ENCODE data around the gene RCSD1. TPM values are rescaled to one million over a fixed set of nuclear protein-coding genes. Genes with fewer than 3 reads are reported as not detected.

RCSD1 gene
- total RNA-seq, 2 experiments from 2014 or later, result 42.3 to 44.6 TPM

DNA sequence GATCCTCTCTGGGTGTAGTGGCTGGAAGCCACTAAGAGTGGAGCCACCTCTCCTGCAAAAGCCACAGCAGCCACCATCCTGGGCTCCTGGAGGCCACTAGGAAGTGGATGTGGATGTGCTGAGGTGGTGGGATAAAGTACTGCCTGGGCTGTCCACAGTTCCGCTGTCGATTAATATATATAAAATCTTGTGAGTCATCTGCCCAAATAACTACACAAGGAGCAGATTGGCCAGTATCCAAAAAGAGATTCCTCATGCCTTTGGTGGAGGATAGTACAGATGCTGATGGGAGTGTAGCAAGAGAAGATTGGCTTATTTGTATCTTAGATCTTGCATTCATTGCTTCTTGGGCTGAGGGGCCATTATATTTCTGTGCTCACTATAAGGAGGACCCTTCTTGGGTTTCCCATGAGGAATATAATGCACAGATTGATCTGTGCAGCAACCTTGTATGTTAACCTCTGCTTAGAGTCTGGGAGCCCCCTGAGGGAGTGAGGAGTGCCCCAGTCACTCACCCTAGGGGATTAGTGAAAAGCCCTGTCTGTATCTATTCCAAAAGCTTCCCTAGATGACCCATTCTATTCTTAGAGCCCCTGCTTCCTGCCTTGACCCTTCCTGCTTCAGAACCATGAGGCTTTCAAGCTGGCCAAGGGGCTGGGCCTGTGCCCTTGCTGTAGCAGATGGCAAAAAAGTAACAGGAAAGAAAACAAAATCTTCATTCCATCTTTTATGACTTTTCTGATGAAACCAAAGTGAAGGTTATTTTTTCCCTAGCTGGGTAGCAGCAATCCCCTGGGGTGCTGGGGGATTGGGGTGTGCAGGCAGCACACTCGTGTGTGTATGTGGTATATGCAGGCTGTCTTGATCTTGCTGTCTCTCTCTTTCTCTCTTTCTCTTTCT is 31.7 kb downstream of the RCSD1 start:
- H3K36me3 Mint-ChIP-seq (ENCODE audit: low read depth), result peaks cover 90% of the 10 kb centered on the region
- H3K36me3 ChIP-seq (ENCODE audit: insufficient read depth, low read length), result peaks cover 75% of the 10 kb centered on the region

DNA sequence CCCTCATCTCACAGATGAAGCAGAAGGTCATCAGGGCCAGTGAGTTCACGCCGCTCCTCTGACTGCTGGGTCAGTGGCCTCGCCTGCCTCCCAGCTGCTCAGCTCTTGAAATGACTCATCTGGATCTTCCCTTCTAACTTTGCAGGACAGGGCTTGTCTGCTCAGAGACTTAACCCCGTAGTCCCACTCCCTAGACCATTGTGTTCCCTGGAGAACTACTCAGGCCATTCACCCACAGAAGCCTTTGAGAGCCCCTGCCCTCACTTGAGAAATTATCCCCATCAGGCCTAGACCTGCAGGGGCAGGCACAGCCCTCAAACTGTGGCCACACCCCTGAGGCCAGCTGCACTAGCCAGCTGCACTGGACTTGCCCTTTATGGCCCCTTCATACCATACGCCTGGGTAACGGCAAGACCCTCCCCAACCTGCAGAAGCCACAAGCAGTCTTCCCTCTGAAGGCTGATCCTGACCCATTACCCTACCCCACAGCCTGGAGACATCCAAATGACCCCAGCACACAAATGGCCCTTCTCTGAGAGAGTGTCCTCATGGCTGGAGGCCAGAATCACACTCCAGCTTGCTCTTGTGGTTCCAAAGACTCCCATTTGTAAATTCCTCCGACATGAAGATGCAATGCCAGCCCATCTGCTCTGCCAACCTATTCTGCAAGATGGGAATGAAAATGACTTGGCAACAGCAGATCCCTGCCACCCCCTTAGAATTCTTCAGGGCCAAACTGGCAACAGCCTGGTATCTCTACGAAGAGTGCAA is 33.2 kb downstream of the RCSD1 start:
- peaks cover 94% of the 10 kb centered on the region for H3K36me3 Mint-ChIP-seq (ENCODE audit: low read depth)
- DNase-seq (no peak), ATAC-seq (ENCODE audit: poor library complexity) (no peak)
- Histone ChIP-seq H3K9me3 (ENCODE audit: control insufficient read depth in 1 of 2, insufficient read depth in 1 of 2, low read length in 2 of 2) (no peaks in the 10 kb centered on the region), H3K36me3 (ENCODE audit: insufficient read depth, low read length) (peaks cover 83% of the 10 kb centered on the region), H3K4me3 (ENCODE audit: low read length) (no peak overlapping the region), H3K27me3 (ENCODE audit: control insufficient read depth in 1 of 2, insufficient read depth in 2 of 2, low read length in 2 of 2) (no peaks in the 10 kb centered on the region), H3K27ac (ENCODE audit: low read depth in 1 of 2, low read length in 2 of 2) (no peak overlapping the region), H3K4me1 (ENCODE audit: insufficient read depth, low read length) (peaks cover 80% of the 10 kb centered on the region)
- H3K4me3 Mint-ChIP-seq, result no peak overlapping the region
- H3K27ac Mint-ChIP-seq, result peak overlapping the region; percentile 29
- intact Hi-C loops (cut with DNase I, micrococcal nuclease), result no loop called here
- H3K4me1 Mint-ChIP-seq (ENCODE audit: low read depth), result peaks cover 92% of the 10 kb centered on the region
- ChIA-PET CTCF (interaction anchor here (1.2 kb wide), 1 partner anchor 9 kb away, joined by 3 read pairs; no protein-coding TSS in a partner anchor), POLR2A (interaction anchor here (0.7 to 1.1 kb wide), 2 partner anchors 91 to 179 kb away, joined by 3 read pairs; no protein-coding TSS in a partner anchor)
- H3K27me3 Mint-ChIP-seq, result no peaks in the 10 kb centered on the region
- H3K9me3 Mint-ChIP-seq, result no peaks in the 10 kb centered on the region
- TF ChIP-seq, protein P1, sequence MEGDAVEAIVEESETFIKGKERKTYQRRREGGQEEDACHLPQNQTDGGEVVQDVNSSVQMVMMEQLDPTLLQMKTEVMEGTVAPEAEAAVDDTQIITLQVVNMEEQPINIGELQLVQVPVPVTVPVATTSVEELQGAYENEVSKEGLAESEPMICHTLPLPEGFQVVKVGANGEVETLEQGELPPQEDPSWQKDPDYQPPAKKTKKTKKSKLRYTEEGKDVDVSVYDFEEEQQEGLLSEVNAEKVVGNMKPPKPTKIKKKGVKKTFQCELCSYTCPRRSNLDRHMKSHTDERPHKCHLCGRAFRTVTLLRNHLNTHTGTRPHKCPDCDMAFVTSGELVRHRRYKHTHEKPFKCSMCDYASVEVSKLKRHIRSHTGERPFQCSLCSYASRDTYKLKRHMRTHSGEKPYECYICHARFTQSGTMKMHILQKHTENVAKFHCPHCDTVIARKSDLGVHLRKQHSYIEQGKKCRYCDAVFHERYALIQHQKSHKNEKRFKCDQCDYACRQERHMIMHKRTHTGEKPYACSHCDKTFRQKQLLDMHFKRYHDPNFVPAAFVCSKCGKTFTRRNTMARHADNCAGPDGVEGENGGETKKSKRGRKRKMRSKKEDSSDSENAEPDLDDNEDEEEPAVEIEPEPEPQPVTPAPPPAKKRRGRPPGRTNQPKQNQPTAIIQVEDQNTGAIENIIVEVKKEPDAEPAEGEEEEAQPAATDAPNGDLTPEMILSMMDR (IDR thresholded peaks at IDR 0.05), result no peak

More for the DNA sequence above, 31.7 kb downstream of the RCSD1 start:
- Histone ChIP-seq H3K4me3 (ENCODE audit: low read length) (no peak overlapping the region), H3K9me3 (ENCODE audit: control insufficient read depth in 1 of 2, insufficient read depth in 1 of 2, low read length in 2 of 2) (no peaks in the 10 kb centered on the region), H3K27ac (ENCODE audit: low read depth in 1 of 2, low read length in 2 of 2) (peak overlapping the region in 1 of 2 donors; percentile 15), H3K4me1 (ENCODE audit: insufficient read depth, low read length) (peaks cover 80% of the 10 kb centered on the region), H3K27me3 (ENCODE audit: control insufficient read depth in 1 of 2, insufficient read depth in 2 of 2, low read length in 2 of 2) (no peaks in the 10 kb centered on the region)
- H3K27ac Mint-ChIP-seq, result peak overlapping the region; percentile 29
- ChIA-PET POLR2A (interaction anchor here (0.6 to 1.1 kb wide), 2 partner anchors 17 to 178 kb away, joined by 3 read pairs; no protein-coding TSS in a partner anchor), CTCF (interaction anchor here (0.9 to 1.2 kb wide), 2 partner anchors 8 to 19 kb away, joined by 3 read pairs; no protein-coding TSS in a partner anchor)
- no peak overlapping the region for H3K4me3 Mint-ChIP-seq
- no peaks in the 10 kb centered on the region for H3K9me3 Mint-ChIP-seq
- no peaks in the 10 kb centered on the region for H3K27me3 Mint-ChIP-seq
- no peak for DNase-seq
- no peak for ATAC-seq (ENCODE audit: poor library complexity)
- intact Hi-C loops (cut with DNase I, micrococcal nuclease), result no loop called here
- H3K4me1 Mint-ChIP-seq (ENCODE audit: low read depth), result peaks cover 92% of the 10 kb centered on the region
- TF ChIP-seq, protein P1 (IDR thresholded peaks at IDR 0.05), result no peak

DNA sequence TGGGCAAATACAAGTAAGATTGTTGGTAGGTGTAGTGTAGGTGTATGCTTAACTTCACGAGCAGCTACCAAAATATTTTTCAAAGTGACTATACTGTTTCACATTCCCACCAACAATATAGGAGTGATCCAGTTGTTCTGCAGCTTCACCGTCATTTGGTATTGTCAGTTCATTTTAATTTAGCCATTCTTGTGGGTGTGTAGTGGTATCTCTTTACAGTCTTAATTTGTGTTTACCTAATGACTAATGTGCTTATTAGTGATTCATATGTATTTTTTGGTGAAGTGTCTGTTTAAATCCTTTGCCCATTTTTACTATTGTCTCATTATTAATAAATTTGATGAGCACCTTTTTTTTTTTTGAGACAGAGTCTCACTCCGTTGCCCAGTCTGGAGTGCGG is 35.4 kb downstream of the RCSD1 start:
- ATAC-seq (ENCODE audit: poor library complexity) (no peak), DNase-seq (no peak)
- Histone ChIP-seq H3K4me1 (ENCODE audit: insufficient read depth, low read length) (peaks cover 80% of the 10 kb centered on the region), H3K27ac (ENCODE audit: low read depth in 1 of 2, low read length in 2 of 2) (no peak overlapping the region), H3K36me3 (ENCODE audit: insufficient read depth, low read length) (peaks cover 85% of the 10 kb centered on the region), H3K4me3 (ENCODE audit: low read length) (no peak overlapping the region), H3K27me3 (ENCODE audit: control insufficient read depth in 1 of 2, insufficient read depth in 2 of 2, low read length in 2 of 2) (no peaks in the 10 kb centered on the region), H3K9me3 (ENCODE audit: control insufficient read depth in 1 of 2, insufficient read depth in 1 of 2, low read length in 2 of 2) (no peaks in the 10 kb centered on the region)
- Mint-ChIP-seq H3K36me3 (ENCODE audit: low read depth) (peaks cover 91% of the 10 kb centered on the region), H3K9me3 (no peaks in the 10 kb centered on the region), H3K4me3 (no peak overlapping the region), H3K4me1 (ENCODE audit: low read depth) (peaks cover 89% of the 10 kb centered on the region), H3K27me3 (no peaks in the 10 kb centered on the region), H3K27ac (no peak overlapping the region)
- TF ChIP-seq, protein P1 (IDR thresholded peaks at IDR 0.05), result no peak
- intact Hi-C loops (cut with DNase I, micrococcal nuclease), result loop anchor here in 1 of 2 experiments (5.0 kb wide), 1 partner anchor 33 kb away; the partner anchor contains the start of gene RCSD1
- ChIA-PET CTCF (interaction anchor here (1.2 kb wide), 1 partner anchor 65 kb away, joined by 5 read pairs; no protein-coding TSS in a partner anchor), POLR2A (no interaction called here)

All from CD4-positive, alpha-beta T cell (primary cell).